ENCODE results near the gene SMURF1.
A peak's percentile ranks its signal among the peaks of the same experiment; 100 is the strongest.

DNA sequence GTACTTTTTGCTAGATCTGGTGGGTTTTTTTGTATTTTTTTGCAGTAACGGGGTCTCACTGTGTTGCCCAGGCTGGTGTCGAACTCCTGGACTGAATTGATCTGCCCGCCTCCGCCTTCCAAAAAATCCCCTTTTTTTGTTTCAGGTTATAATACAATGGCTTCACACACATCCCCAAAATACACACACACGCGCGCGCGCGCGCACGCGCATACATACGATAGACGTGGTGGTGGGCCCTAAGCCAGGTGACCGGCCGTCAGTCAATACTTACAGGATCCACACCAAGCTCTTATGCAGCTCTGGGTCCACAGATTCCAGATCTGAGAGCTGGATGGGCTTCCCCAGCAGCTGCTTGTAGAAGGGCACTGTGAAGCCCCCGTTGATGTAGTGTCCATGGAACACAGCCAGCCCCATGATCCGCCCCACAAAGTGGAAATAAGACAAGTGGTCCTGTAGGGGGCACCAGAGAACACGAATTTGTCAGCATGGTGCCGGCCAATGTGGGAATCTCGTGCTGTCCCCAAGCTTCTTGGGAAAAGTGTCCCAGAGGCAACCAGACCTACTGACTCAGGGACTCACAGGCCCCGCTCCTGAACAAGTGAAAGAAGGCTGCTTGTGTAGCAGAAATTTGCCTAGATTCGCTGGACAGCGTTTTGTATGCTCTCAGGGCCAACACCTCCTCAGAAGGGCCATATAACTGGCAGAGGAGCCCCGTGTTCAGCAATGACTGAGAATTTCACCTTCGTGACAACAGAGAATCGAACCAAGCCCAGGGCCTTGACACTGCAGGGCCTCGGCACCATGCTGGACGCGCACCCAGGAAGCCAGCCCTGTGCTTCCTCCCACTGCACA, 103.6 kb downstream of the SMURF1 start:
- TF ChIP-seq, protein P1, sequence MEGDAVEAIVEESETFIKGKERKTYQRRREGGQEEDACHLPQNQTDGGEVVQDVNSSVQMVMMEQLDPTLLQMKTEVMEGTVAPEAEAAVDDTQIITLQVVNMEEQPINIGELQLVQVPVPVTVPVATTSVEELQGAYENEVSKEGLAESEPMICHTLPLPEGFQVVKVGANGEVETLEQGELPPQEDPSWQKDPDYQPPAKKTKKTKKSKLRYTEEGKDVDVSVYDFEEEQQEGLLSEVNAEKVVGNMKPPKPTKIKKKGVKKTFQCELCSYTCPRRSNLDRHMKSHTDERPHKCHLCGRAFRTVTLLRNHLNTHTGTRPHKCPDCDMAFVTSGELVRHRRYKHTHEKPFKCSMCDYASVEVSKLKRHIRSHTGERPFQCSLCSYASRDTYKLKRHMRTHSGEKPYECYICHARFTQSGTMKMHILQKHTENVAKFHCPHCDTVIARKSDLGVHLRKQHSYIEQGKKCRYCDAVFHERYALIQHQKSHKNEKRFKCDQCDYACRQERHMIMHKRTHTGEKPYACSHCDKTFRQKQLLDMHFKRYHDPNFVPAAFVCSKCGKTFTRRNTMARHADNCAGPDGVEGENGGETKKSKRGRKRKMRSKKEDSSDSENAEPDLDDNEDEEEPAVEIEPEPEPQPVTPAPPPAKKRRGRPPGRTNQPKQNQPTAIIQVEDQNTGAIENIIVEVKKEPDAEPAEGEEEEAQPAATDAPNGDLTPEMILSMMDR (IDR thresholded peaks at IDR 0.05; ENCODE audit: low read depth, low read length, missing input control): peak; percentile 79
- TF ChIP-seq, protein P2, sequence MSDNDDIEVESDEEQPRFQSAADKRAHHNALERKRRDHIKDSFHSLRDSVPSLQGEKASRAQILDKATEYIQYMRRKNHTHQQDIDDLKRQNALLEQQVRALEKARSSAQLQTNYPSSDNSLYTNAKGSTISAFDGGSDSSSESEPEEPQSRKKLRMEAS (IDR thresholded peaks at IDR 0.05): no peak
- TF ChIP-seq, protein P3, sequence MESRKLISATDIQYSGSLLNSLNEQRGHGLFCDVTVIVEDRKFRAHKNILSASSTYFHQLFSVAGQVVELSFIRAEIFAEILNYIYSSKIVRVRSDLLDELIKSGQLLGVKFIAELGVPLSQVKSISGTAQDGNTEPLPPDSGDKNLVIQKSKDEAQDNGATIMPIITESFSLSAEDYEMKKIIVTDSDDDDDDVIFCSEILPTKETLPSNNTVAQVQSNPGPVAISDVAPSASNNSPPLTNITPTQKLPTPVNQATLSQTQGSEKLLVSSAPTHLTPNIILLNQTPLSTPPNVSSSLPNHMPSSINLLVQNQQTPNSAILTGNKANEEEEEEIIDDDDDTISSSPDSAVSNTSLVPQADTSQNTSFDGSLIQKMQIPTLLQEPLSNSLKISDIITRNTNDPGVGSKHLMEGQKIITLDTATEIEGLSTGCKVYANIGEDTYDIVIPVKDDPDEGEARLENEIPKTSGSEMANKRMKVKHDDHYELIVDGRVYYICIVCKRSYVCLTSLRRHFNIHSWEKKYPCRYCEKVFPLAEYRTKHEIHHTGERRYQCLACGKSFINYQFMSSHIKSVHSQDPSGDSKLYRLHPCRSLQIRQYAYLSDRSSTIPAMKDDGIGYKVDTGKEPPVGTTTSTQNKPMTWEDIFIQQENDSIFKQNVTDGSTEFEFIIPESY (IDR thresholded peaks at IDR 0.05): no peak
- no peak for TF ChIP-seq YY1 (IDR thresholded peaks at IDR 0.05)
- no peak for TF ChIP-seq FOXA1 (IDR thresholded peaks at IDR 0.05)
